ENCODE results near the gene TBXAS1.

- no peak for TF ChIP-seq CTCF (IDR thresholded peaks at IDR 0.05; ENCODE audit: low read length)
- no peak for TF ChIP-seq EZH2 (optimal IDR thresholded peaks at IDR 0.05; ENCODE audit: low read depth, low read length)
These were observed 224.9 kb downstream of the TBXAS1 start for GRCh38 chr7:140053812-140054539.
